ENCODE results near the gene SEMA3E.

- TF ChIP-seq CTCF (IDR thresholded peaks at IDR 0.05) = no peak
- TF ChIP-seq POLR2A (IDR thresholded peaks at IDR 0.05) = no peak
Observed at GRCh38 chr7:83696101-83696500, 47.2 kb upstream of the SEMA3E start.
